HG03378 (cell line): ENCODE results near the gene EBF3.

Experiments
- ATAC-seq: cut with Tn5 transposase; IDR thresholded peaks from one replicate; pipeline ENCODE4 v1.9.1; 2021; ENCODE audit warnings: mild to moderate bottlenecking, moderate library complexity; ENCODE audit not compliant: unreplicated experiment

The EBF3 gene

DNA sequence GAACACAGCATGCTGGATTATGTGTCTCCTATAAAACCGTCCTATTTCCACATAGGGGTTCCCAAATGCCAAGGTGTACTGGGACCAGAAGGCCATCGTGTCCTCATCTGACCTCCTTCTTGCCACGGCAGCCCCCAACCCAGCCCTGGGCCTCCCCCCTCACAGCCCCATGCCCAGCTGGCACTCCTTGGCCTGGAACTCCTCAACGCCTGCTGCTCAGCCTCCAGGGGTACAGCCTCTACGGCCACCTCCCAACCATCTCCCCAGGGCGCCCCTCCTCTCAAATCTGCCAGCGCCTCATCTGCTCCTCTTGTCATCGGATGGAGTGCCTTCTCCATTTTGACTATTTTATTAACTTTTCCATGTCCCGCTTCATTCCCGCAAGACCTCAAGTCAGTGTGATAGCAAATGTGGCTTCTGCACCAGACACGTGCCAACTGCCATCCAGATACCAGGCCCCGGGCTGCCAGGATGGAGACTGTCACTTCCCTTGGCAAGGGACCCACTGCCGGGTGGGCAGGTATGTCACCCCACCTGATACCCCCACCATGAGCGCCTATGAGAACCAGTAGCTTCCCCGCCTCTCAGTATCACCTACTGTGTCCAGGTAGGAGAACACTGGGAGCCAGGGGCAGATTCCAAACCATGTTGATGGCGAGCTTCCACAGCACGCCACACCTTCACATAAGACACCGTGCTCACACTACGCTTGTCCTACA, 106.7 kb downstream of the EBF3 start:
- ATAC-seq = no peak

DNA sequence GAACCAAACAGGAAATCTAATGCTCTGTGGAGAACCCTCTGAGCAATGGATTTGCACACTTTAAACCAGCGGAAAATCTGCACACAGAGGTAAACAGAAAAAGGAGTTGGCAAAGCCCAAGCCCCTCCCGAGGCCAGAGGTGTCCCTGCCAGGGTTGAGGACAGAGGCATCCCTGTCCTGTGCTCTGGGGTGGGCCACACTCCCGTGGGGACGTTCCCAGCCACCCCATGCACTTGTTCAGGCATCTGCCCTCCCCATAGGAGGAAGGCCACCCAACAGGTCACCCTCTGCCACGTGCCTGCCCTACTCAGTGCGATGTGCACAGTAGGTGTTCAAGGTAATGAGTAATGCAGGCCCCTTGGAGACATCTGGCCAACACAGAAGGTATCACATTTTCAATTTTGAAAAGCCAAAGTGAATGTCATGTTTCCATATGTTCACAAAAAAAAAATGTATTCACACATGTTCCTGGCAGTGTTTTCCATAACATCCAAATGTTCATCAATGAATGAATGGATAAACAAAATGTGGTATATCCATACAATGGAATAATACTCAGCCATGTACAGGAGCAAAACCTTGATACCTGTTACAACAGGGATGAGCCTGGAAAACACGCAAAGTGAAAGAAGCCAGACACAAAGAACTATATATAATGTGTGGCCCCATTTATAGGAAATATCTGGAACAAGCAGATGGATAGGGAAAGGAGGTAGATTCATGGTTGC, 108.1 kb downstream of the EBF3 start:
- ATAC-seq = no peak

DNA sequence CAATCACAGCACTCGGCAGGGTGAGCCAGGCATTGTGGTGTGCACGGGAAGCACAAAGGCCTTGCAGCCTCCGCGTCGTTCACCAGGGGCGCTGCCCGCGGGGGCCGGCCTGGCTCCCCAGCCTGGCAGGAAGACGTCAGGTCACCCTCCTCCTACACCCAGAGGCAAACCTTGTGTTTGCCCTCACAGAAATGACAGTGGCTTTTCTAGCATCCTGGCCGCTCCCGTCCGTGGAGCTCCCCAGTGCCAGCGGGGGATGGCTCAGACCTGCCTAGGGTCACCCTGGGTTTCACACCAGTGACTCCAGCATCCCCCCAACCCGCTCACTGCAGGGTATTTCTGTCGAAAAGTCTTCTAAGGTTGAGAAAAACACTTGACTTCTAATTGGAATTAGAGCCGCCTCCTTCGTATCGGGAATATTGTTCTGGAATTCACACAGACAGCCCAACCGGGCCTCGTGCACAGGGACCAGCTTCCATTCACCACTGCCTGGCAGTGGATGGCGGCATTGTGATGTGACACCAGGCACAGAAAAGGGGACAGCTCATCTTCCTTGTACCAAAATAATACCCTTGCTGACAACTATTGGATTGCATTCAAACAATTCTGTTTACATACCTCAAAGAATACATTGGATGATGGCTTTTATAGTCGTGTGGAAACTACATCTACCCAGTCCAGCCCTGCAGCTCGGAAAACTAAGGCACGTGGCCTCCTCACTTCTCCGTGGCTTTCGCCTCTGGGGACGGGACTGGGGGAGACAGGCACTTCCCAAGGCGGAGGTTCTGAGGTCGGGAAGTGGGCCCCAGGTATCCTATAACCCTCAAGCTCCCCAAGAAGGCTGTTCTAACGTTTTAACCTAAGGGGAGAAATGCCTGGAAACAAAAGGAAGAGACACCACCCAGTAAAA, 109.0 kb downstream of the EBF3 start:
- no peak for ATAC-seq

DNA sequence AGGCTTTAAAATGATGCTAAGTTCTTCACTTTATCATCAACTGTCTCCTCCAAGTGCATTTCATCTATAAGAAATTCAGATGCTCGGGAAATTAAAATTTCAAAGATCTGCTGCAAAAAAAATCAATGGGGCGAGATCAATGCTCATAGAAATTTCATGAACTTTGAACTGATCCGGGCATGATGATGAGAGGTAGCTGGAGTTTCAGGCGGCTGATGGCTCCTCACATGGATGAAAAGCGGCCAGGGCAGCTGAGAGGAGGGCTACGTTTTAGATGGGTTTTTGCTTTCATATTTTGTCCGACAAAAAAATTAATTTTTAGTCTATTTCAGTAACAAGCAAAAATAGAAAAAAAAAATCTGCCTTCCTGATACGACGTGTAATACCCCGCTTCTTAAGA, 109.9 kb downstream of the EBF3 start:
- no peak for ATAC-seq

DNA sequence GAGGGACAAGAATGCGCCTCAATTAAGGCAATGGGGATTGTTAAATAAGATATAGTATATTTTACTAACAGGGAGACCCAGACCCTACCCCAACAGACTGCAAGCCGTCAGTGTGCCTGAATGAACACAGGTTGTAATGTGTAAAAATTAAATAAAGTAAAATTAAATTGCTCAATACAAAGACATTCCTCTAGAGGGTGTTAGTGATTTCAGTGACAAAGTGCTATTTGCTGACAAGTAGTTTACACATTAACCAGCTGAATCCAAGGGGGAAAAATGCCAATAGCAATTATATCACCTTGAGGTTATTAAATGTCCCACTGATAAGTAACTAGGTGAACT, 110.5 kb downstream of the EBF3 start:
- ATAC-seq = no peak

DNA sequence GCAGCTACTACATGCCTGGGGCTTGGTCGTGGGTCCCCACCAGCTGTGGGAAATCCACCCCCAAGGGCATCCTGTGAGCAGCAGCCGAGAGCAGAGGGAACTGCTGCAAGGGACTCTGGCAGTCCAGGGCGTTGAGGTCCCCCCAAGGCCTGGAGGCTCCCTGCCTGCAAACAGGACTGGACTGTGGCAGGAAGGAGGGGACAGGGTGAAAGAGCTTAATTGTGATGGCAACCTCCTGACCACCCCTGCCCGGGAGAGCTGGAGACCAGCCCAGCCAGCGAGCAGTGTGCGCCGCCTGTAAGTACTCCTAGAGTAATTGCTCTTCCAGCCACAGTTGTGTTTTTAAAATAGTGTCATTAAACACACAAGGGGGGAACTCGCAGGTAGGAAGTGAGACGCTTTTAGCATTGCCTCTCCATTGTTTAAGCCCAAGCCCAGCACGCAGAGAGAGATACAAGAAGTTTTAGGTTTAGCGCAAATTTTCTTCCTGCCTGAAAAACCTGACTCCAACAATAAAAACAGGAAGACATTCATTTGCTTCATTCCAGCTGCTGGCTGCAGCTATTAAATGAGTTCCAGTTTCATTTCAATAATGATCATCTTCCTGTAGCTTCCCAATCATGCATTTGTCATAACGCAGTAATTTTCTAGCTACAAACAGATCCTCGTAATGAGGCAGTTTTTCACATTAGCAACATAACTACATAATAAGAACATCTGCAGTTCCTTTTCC, 111.1 kb downstream of the EBF3 start:
- no peak for ATAC-seq

DNA sequence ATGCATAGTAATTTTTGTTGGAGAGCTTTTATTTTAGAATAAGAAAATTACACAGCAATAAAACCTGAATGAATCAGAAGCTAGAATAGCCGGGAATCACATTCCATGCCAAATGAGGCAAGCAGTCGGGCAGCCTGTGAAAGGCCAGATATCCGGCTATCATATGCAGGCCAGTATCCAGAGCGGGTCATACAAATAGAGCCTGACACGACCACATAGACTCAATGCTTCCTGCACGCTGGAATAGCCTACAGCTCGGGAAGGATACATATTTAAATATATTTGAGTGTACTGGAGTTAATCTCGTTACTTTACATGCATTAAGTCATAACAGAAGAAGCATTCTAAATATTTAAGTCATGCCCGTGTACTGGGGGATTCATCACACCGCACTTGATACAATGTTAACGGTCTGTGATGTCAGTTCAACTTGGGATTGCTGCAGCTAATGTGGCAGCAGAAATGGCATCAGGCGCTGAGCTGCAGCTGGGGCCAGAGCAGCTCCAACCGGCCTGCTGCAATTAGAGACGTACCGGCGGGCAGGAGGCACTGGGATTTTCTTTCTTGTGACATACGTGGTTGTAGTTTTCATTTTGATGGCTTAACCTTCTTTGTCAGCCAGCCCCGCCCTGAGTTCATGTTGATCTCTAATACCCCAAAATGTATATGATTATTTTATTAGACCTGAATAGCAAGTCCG, 112.0 kb downstream of the EBF3 start:
- no peak for ATAC-seq

DNA sequence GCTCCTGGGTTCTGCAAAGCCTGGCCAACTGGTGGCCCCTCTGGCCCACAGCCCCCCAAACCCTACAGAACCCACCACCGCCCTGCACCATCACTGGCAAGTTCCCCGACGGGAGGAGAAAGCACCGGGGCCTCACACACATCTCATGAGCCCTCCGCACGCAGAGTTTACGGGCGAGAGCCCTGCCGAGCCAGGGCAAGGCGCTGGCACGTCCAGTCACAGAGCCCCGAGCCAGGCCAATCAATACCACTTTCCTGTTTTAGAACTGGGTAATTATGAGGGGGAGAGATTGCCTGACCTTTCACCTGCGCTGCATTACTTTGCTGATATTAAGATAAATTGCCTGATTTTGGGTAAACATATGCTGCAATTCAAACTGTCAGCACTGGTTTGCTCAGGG, 113.3 kb downstream of the EBF3 start:
- ATAC-seq = no peak

DNA sequence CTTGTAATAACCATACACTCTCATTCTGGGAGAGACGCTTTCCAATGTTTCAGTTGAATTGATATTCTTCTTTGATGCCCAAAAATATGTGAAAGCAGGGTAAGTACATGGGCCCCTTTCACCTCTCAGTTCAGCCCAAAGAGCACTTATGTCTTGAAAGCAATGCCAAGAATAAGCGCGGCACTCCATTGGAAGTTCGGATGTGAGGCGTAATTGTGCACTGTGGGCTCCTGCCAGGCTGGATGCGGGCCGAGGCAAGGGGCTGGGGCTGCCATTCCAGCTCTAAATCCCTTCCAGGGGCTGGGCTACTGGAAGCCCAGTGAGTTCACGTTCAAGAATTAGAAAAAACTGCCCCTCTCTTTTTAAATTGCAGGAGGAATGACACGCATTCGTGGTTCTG, 113.8 kb downstream of the EBF3 start:
- no peak for ATAC-seq

DNA sequence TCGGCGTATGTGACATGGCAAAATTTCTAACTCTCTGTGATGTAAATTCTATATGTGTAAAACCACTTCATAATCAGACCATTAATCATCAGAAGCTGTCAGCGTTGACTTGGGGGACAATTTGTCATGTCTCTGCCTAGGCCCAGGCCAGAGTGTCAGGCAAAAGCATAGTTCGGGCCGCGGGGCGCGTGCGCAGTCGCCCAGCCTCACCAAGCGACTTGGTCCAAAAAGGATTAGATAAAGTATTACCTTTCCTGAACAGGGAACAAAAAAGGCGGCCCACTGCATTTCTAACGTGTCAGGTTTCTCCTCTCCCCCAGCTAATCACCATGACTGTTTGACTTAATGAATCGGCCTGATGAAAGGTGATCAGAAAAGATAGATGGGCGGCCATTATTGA, 114.2 kb downstream of the EBF3 start:
- no peak for ATAC-seq

DNA sequence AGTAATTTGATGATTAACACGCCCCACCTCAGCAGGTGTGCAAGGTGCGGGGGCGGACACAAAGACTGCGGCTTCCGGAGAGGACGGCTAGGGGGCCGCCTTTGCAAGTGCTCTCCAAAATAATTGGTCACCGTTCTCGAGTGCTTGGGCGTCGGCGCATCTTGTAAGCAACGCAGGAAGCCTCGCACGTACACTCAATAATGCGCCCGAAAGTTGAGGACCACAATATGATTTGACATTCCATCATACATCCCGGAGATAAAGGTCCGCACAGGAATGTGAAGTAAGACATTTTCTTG, 114.7 kb downstream of the EBF3 start:
- no peak for ATAC-seq

DNA sequence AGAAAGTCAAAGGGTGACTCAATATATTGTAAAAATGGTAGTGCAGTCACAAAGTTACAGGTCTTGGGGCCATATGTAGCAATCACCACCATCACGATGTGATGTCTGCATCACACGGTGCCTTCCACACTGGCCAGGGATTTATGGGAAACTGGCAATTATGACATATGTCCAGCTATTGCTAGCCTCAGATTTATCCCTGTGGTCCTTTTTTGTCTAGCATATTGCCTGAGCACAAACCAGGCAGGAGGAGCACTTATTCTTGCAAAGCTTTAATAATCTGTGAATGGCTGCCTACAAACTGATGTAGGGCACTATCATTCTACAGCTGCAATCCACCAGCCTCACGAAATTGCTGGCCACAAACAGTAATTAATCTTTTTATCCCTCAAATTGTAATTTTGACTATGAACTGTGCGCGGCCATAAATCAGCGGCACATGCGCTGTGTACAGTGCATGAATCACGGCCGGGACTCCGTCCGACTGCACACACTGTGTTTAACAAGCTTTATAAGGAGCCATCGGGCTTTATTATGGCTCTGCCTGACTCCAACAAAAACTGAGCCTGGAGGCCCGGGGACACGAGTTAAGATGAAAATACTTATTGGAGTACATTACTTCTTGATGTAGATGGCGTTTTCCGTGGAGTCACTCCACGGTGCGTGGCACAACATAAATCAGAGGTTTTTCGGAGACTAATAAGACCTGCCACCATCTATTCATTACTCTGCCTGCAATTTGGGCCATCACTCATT, 115.2 kb downstream of the EBF3 start:
- ATAC-seq = no peak

DNA sequence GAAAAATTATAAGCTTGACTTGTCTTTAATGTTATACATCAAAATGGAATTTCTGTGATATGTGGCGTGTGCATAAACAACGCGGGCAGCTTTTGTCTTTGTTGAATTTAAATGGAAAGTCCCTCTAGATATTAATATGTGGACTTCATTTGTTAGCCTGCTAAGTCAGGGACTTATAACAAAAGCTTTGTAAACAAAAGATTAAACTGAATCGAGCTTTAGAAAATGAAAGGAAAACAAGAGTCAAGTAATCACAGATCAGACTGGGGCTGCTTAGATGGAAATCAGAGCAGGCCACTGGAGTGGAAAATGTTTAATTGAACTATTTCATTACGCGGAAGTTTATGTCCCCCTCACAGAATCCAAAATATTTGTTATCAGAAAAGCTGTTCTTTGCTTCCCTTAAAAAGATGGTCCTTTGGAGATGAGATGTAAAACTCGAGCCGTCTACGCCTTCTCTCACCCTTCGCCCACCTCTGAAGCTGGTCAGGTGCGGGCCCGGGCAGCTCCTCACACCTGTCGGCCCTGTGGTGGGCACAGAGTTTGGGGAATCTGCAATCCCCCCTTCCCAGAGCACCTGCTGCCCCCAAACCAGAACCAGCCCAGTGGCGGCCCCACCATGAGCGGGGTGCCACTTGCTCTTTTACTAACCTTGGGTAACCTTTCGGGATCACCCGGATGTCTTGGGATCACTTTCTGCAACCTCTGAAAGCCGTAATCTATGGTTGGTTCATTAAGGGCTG, 116.2 kb downstream of the EBF3 start:
- no peak for ATAC-seq

DNA sequence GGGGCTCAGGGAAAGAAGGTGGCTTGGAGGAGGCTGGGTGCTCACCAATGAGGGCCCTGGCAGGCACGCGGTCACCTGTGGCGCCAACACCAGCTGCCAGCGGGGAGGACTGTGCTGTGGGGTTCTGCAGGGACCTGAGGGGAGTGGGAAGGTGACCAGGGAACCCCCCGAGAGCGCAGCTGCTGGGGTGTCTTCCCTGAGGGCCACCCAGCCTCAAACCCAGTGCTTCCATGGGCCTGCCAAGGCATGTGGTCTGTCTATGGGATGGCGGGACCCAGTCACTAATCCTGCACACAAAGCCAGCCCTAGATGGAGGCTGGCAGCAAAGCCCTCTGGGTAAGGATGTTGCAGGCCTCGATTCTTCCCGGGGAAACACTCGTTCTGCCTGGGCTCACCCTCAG, 117.1 kb downstream of the EBF3 start:
- ATAC-seq = no peak

DNA sequence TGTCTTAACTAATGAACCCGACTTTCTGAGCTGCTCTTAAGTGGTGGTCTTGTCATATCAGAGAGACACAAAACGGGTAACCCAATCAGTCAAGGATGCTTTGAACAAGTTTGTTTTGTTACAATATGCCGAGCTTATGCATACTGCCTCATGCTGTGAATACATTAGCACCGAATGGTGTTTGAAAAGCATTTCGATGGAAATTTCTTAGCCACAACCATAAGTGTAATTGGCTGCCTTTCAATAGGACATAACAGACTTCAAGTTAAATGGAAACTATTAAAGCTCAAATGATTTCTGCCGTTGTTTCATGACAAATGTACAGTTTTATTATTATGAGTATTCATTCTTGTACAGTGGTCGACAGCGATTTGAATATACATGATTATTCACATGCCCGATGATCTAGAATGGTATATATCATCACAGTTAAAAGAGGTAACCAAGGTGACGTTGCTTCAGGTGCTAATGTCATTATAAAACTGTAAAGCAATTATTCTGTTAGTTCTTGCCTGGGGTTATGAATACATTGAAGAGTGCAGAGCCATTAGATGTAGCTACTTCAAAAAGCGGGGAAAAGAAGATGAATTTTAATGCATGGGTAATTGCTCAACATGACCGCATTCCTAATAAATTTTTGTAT, 118.8 kb downstream of the EBF3 start:
- no peak for ATAC-seq

DNA sequence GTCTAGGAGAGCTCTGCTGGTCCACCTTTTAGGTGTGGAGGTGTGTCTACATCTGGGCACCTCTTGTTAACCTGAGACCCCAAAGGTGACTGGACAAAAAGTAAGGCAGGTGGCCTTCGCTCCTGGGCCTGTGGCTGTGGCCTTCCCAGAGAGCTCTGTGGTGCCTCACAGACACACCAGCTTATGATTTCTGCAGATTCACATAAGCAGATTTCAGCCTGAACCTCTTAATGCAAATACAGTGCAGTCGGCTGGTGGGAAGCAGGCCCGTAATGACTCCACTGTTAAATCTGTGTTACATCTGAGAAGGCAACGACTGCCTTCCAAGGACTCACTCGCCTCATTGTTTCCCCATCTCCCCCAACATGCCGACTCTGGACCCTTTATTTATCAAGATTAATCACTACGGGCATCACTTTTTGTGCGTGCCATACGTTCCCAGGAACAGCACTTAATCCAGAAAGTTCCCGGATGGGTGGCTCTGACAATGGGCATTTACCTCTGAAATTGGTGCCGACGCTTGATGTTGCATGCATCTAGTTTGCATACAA, 119.8 kb downstream of the EBF3 start:
- no peak for ATAC-seq

DNA sequence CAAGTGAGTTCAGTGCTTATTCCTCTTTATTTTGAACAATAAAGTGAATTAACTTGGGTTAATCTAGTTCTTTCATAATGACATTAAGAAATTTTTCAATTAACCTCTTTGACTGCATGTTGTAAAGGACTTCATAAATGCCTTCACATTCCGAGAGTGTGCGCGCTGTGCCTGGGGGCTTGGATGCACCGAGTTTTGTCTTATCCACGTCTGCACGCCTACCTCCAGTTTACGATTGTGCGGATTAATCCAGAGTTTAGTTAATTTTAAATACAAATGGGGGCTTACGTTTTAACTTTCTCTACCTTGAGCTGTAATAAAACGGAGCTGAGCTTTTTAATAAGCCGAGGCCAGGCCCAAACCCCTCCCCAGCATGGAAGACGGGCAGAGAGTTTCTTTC, 120.4 kb downstream of the EBF3 start:
- ATAC-seq = no peak

DNA sequence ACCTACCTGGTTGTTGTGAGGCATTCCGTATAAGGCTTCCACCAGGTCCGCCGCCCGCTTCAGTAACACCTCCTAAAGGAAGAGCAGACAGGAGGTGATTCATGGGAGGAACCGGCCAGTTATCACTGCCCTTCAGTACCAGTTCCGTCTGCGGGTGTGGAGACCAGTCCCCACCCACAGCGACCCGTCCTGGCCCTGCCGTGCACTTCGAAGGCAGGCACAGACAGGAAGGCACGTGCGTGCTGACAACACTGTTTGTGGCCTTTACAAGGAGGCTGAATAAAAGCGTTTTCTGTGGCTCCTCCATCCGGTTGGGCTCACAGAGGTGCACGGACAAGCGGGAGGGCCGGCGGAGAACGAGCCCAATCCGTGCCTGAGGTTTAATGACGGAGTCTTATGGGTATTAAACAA, 120.9 kb downstream of the EBF3 start:
- no peak for ATAC-seq

DNA sequence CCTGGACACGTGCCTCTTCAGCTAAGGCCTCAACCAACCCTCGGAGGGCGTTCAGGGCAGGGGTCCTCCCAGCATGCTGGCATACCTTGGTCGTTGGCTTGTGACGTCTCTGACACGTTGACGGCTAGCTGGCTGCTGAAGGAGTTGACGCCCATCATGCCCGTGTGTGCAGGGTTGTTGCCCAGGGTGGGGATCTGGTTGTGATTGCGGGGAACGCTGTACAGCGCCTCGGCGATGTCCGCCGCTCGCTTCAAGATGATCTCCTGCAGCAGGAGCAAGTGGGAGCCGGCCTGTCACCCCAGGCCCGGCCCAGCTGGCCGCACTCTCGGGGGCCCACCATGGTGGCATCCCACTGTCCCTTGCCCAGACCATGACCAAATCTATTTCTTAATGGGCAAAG, 122.0 kb downstream of the EBF3 start:
- no peak for ATAC-seq
